Vagina (tissue), 2 donors: ENCODE data around the gene SMURF2. TPM values are rescaled to one million over a fixed set of nuclear protein-coding genes. Genes with fewer than 3 reads are reported as not detected.
"Not testable (repeated sequence)": the region's sequence is repeated elsewhere in the genome, so short reads cannot be mapped to it uniquely, and the experiment has no call there.

Source experiments
- DNase-seq, 2 donors: peaks; one replicate each; pipeline ENCODE4 v3.0.0-alpha.2; 2017; ENCODE audit errors: extremely low spot score in 2 of 2
- H3K27ac ChIP-seq: fragments of 200-600 bp; sonication (generic); one replicate; pipeline ENCODE4 v1.5.1; 2019
- H3K27me3 ChIP-seq: fragments of 200-600 bp; sonication (generic); one replicate; pipeline ENCODE4 v1.5.1; 2019
- H3K36me3 ChIP-seq, 2 donors: fragments of 200-600 bp; sonication (generic); one replicate each; pipeline ENCODE4 v1.5.1; 2017 to 2019
- H3K4me1 ChIP-seq: fragments of 200-600 bp; sonication (generic); one replicate; pipeline ENCODE4 v1.5.1; 2019
- H3K4me3 ChIP-seq, 2 donors: fragments of 200-600 bp; sonication (generic); 1 replicate in 1 of 2; 2 replicates in 1 of 2; pipeline ENCODE4 v1.5.1; 2016 to 2019
- H3K9me3 ChIP-seq: fragments of 200-600 bp; sonication (generic); one replicate; pipeline ENCODE4 v1.5.1; 2019
- CTCF ChIP-seq, 3 experiments: fragments of 450-650 bp in 2 of 3; fragments of 200-600 bp in 1 of 3; sonication (generic) in 1 of 3; IDR thresholded peaks; one replicate each; pipeline ENCODE4 v1.5.1; 2017 to 2019; ENCODE audit warnings: antibody characterized with exemption in 3 of 3, mild to moderate bottlenecking in 2 of 3, moderate library complexity in 2 of 3
- POLR2A ChIP-seq, 2 donors: fragments of 450-650 bp; IDR thresholded peaks; one replicate each; pipeline ENCODE4 v1.6.1; 2017; ENCODE audit warnings: antibody characterized with exemption in 2 of 2, mild to moderate bottlenecking in 2 of 2, moderate library complexity in 2 of 2
- POLR2AphosphoS5 ChIP-seq, 2 donors: sonication (generic); formaldehyde crosslinking; IDR thresholded peaks; one replicate each; pipeline ENCODE4 v1.9.0; 2017; ENCODE audit warnings: antibody characterized with exemption in 2 of 2, mild to moderate bottlenecking in 2 of 2, low read depth in 1 of 2; ENCODE audit not compliant: insufficient read depth in 1 of 2
- intact Hi-C: fragments of 100-400 bp; cut with DNase I; formaldehyde crosslinking; loops from one replicate; pipeline ENCODE4 v1.15.1; 2023
- total RNA-seq: library from RNA; depleted of rRNA; stranded (reverse); fragments of >200 nt; gene quantifications from one replicate; pipeline ENCODE4 v1.2.3, GENCODE V29; 2016

SMURF2 gene
- total RNA-seq, 1 donor from 2014 or later = 19.9 TPM

DNA sequence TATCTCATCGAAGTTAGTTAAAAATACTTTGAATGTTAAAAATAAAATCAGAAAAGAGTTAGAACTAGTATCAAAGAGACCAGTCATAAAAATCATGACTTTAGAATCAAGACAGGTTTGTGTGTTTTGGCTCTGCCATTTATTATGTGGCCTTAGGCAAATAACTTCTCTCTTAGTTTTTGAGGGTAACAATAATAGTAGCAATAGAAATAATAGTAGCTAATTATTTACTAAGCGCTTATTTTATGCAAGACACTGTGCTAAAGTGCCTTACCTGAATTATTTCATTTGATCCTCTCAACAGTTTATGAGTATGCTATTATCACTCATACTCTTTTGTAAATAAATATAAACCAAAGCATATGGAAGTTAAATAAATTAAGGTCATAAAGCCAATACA is 77.0 kb downstream of the SMURF2 start:
- TF ChIP-seq POLR2A (IDR thresholded peaks at IDR 0.05) = no peak
- TF ChIP-seq CTCF (IDR thresholded peaks at IDR 0.05) = no peak
- TF ChIP-seq POLR2AphosphoS5 (IDR thresholded peaks at IDR 0.05; ENCODE audit: insufficient read depth in 1 of 2, low read depth in 1 of 2) = no peak
- H3K9me3 ChIP-seq = no peaks in the 10 kb centered on the region
- intact Hi-C loops = no loop called here
- H3K4me1 ChIP-seq = no peaks in the 10 kb centered on the region
- no peak overlapping the region for H3K4me3 ChIP-seq
- H3K27me3 ChIP-seq = no peaks in the 10 kb centered on the region
- H3K36me3 ChIP-seq = peaks cover 0 to 28% of the 10 kb centered on the region in 2 donors
- no peak overlapping the region for H3K27ac ChIP-seq
- DNase-seq = no peak

- intact Hi-C loops = no loop called here
- H3K27me3 ChIP-seq = no peaks in the 10 kb centered on the region
- no peaks in the 10 kb centered on the region for H3K4me1 ChIP-seq
- TF ChIP-seq CTCF (IDR thresholded peaks at IDR 0.05) = no peak
- no peak for TF ChIP-seq POLR2AphosphoS5 (IDR thresholded peaks at IDR 0.05; ENCODE audit: insufficient read depth in 1 of 2, low read depth in 1 of 2)
- no peak for TF ChIP-seq POLR2A (IDR thresholded peaks at IDR 0.05)
- no peak overlapping the region for H3K27ac ChIP-seq
- DNase-seq = no peak
- H3K36me3 ChIP-seq = peaks cover 0 to 32% of the 10 kb centered on the region in 2 donors
- no peaks in the 10 kb centered on the region for H3K9me3 ChIP-seq
- no peak overlapping the region for H3K4me3 ChIP-seq
These were observed 79.1 kb downstream of the SMURF2 start for GRCh38 chr17:64583038-64583437.

DNA sequence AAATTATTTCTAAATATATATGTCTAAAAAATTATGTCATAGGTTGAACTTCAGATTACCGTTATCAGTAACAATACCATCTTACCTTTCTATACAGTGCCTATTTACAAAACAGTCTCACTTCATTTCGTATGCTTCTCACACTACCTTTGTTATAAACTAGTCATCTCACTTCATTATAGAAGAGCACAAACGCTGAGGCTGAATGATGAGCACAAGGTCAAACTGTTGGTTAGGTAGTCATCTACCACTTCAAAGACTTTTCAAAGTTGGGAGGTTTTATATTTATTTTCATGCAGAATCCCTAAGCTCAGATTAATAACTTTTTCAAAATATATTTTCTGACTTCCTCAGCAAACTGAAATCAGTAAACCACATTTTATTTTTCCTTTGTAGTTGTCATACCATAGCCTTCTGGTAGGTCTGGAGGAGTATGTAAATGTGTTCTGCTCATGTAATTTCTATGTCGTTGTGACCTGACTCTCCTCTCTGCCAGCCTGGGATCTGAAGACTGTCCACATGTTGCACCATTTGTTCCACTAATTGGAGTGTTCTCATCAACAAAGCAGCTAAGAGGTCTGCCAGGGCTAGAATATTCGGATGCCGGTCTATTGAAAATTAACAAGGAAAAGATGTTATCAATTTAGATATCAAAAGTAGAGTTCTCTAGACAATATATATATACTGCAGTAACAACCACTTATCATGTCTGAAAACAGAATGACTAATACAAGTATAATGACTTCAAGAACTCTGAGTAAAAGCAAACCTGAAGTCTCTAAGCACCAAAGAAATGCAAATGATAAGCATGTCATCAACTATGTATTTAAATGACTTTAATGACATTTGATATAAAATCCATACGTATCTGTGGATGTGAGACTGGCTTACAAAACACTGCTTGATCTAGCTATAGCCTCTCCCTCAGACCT is 81.5 kb downstream of the SMURF2 start:
- no peak overlapping the region for H3K4me3 ChIP-seq
- H3K9me3 ChIP-seq = no peaks in the 10 kb centered on the region
- peaks cover 0 to 32% of the 10 kb centered on the region in 2 donors for H3K36me3 ChIP-seq
- H3K27ac ChIP-seq = no peak overlapping the region
- TF ChIP-seq POLR2AphosphoS5 (IDR thresholded peaks at IDR 0.05; ENCODE audit: insufficient read depth in 1 of 2, low read depth in 1 of 2) (no peak), POLR2A (IDR thresholded peaks at IDR 0.05) (no peak)
- H3K4me1 ChIP-seq = no peaks in the 10 kb centered on the region
- no peak for DNase-seq
- intact Hi-C loops = no loop called here
- no peaks in the 10 kb centered on the region for H3K27me3 ChIP-seq

- Histone ChIP-seq H3K36me3 (peaks cover 0 to 32% of the 10 kb centered on the region in 2 donors), H3K27me3 (no peaks in the 10 kb centered on the region), H3K9me3 (no peaks in the 10 kb centered on the region), H3K4me3 (no peak overlapping the region), H3K4me1 (no peaks in the 10 kb centered on the region), H3K27ac (no peak overlapping the region)
- no peak for TF ChIP-seq POLR2A (IDR thresholded peaks at IDR 0.05)
- no peak for TF ChIP-seq CTCF (IDR thresholded peaks at IDR 0.05)
- no peak for TF ChIP-seq POLR2AphosphoS5 (IDR thresholded peaks at IDR 0.05; ENCODE audit: insufficient read depth in 1 of 2, low read depth in 1 of 2)
- no peak for DNase-seq
- intact Hi-C loops = no loop called here
These were observed 82.2 kb downstream of the SMURF2 start for GRCh38 chr17:64579917-64580316.

- not testable (repeated sequence) for H3K27ac ChIP-seq
These were observed 85.1 kb downstream of the SMURF2 start for GRCh38 chr17:64577025-64577424.

GRCh38 chr17:64575431-64575830 is 86.7 kb downstream of the SMURF2 start:
- H3K9me3 ChIP-seq = no peaks in the 10 kb centered on the region
- H3K4me3 ChIP-seq = no peak overlapping the region
- DNase-seq = no peak
- H3K36me3 ChIP-seq = peaks cover 0 to 21% of the 10 kb centered on the region in 2 donors
- H3K4me1 ChIP-seq = peaks cover 13% of the 10 kb centered on the region
- TF ChIP-seq POLR2A (IDR thresholded peaks at IDR 0.05) (no peak), CTCF (IDR thresholded peaks at IDR 0.05) (no peak), POLR2AphosphoS5 (IDR thresholded peaks at IDR 0.05; ENCODE audit: insufficient read depth in 1 of 2, low read depth in 1 of 2) (no peak)
- intact Hi-C loops = no loop called here
- H3K27ac ChIP-seq = no peak overlapping the region
- H3K27me3 ChIP-seq = no peaks in the 10 kb centered on the region

More at GRCh38 chr17:64577025-64577424, 85.1 kb downstream of the SMURF2 start:
- H3K9me3 ChIP-seq, H3K4me3 ChIP-seq, H3K27me3 ChIP-seq, DNase-seq, intact Hi-C loops: not testable (repeated sequence)
- Histone ChIP-seq H3K4me1 (peaks cover 13% of the 10 kb centered on the region), H3K36me3 (peaks cover 0 to 19% of the 10 kb centered on the region in 2 donors)
